DMS53 (cell line): ENCODE results near the gene EDEM1.
"Not testable (repeated sequence)": the region's sequence is repeated elsewhere in the genome, so short reads cannot be mapped to it uniquely, and the experiment has no call there.

Experiments
- DNase-seq: peaks from one replicate; lab custom pipeline; 2025; lab: John Stamatoyannopoulos, UW

Gene EDEM1

DNA sequence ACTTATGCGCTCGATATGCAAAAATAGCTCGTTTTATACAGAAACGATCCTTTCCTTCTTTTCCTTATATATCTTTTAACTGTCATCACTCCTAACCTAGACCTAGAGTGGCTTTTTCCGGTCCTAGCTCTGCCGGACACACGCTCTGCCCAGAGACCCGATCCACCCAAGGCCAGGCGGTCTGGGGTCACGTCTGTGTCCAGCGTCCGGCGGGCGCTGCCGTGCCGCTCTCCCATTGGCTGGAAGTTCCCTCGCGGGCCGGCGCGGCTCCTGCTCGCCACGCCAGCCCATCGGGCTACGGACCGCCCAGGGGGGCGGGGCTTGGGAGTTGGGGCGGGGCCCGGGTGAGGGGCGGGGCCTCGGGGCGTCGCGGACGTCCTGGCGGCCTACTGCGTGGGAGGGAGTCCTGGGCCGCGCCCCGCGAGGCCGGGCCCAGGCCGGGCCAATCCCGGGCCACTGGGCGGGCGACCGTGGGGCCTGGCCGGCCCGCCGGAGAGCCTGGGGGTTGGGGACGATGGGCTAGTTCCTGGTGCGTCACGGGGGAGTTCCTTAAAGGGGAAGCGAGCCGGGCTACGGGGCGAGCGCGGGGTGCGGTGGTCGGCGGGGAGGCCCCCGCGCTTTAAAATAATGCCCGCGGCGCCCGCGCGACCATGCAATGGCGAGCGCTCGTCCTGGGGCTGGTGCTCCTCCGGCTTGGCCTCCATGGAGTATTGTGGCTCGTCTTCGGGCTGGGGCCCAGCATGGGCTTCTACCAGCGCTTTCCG lies at the start of gene EDEM1:
EDEM1 (plus strand) TSS at position 552 of the 764 bp plus-strand sequence; CDS start at position 651, 99 bp downstream.
- peak; percentile 86 for DNase-seq

DNA sequence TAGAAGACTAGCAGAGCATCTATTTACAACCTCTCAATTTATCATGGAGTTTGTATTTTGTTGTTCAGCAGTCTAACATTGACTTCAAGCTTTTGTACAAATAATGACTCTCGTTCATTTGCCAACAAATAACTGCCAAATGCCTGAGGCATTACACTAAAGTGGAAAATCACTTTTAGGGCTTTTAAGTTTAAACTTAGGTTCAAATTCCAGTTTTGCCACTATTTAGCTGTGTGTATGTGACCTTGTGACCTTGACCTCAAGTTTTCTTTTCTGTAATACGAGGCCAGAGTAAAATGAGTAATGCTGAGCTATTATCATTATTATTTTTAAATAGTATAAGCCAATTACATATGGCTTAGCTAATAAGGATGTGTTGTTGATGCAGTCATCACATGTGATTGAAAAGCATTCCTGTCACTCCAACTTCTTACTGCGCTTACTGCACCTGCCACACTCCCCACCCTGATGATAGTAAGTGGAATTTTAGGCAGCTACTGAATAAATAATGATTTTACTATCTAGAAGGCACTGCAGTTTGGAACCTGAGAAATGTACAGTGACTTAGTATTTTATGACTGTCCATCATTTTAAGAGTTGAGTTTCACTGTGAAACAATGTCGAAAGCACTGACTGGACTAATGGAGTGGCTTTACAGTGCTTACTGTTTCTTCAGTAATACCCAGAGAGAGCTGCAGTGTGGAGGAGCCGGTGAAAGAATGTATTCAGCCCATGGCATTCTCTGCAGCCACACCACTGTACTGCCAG lies 49.1 kb upstream of the EDEM1 start:
- DNase-seq: no peak

DNA sequence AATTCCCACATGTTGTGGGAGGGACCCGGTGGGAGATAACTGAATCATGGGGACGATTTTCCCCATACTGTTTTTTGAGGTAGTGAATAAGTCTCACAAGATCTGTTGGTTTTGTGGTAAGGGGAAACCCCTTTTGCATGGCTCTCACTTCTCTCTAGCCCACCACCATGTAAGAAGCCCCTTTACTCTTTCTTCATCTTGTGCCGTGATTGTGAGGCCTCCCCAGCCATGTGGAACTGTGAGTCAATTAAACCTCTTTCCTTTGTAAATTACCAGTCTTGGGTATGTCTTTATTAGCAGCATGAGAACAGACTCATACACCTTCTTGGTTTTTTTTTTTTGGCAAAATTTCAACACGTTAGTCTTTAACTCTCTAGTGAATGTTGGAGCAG lies 47.3 kb upstream of the EDEM1 start:
- DNase-seq: no peak

DNA sequence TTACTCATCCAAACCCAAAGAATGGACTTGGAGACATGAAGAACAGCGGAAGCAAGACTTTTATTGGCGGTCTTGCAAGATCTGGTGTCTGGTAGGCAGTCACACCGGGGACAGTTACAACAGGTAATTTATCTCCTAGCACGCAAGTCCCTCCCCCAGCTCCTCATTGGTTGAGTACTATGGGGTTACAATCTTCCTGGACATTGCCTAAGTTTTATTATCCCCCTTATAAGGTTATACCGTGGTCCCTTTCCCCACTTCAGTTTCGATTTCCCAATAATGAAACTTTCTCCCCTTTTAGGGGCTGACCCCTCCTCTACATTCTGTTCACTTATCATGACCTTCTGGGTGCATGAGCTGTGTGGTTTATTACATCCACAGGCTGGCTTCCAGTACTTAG lies 46.7 kb upstream of the EDEM1 start:
- DNase-seq: no peak

DNA sequence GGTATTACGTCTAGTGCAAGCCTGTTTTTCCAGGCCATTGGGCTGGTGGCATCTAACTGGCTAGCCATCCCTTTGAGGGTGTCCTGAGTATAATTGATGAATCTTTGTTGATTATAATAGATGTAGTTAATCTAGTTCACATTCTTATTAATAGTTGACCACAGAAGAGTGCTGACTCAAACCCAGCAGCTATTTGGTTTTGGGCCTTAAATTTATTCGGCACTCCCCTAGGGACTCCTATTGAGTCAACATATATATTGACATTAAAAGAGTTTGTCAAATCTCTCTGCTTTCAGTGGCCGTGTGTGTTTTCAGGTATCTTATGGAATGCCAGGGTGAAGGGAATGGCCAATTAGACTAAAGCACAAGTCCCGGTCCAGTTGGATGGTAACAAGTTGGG lies 45.7 kb upstream of the EDEM1 start:
- no peak for DNase-seq

DNA sequence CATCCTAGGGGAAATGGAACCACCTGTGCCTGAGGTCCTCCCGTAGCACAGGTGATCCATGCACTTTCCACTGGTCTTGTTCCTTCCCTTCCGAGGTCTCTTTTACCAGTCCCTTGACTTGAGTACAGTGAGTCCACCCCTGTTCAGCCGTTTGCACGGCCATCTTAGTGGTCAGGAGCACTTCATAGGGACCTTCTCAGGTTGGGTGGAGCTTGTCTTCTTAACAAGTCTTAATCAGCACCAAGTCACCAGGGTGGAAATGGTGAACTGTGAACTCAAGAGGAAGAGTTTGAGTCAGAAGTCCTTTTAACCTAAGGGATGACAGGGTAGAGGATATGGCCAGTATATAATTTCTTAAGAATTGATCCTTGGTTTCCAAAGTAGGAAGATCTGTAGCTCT lies 44.0 kb upstream of the EDEM1 start:
- no peak for DNase-seq

DNA sequence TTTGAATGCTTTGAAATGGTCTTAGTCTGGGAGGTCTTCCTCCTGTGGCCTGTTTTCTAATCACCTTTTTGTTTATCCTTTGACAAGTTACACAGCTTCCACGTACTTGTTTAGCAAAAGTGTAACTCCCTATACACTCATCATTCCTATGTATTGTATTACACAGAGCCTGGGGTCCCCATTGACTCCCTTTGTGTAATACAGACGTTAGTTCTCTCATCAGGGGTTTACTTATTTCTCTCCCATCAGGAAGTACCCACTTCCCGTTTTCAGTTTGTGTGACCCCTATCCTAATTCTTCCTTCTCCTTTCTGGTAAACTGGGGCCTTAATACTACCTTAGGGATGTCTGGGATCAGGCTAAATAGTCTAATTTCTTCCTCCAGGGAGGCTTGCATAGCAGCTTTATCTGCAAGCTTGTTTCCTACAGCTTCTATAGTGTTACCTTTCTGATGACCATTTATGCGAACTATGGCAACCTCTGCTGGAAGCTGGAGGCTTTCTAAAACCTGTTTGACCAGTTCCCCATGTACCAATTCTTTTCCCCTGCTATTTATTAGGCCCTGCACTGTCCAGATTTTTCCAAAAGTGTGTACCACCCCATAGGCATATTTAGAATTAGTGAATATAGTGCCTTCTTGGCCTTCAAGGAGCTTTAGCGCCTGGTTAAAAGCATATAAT lies 43.1 kb upstream of the EDEM1 start:
- peak; percentile 56 for DNase-seq

DNA sequence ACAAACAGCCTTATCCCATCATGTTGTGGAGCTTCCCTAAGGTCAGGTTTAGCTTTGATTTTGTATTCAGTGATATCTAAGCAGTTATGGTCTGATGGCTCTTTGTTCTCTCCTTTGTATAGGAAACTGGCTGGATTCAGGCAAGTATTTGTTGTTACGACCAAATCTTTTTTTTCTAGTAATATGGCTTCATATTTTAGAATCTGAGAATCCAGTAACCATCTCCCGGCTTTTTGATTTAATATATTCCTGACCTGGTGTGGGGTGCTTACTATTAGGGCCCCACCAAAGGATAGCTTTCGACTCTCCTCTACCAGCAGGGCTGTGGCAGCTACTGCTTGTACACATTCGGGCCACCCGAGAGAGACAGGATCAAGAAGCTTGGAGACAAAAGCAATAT lies 42.4 kb upstream of the EDEM1 start:
- DNase-seq: no peak

DNA sequence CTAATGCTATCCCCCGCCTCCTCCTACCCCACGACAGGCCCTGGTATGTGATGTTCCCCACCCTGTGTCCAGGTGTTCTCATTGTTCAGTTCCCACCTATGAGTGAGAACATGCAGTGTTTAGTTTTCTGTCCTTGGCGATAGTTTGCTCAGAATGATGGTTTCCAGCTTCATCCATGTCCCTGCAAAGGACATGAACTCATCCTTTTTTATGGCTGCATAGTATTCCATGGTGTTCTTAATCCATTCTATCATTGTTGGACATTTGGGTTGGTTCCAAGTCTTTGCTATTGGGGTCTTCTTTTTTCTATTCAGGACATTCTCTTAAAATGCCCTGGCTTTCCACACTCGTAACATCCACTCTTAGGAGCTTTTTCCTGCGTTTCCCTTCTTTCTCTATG lies 40.4 kb upstream of the EDEM1 start:
- not testable (repeated sequence) for DNase-seq

DNA sequence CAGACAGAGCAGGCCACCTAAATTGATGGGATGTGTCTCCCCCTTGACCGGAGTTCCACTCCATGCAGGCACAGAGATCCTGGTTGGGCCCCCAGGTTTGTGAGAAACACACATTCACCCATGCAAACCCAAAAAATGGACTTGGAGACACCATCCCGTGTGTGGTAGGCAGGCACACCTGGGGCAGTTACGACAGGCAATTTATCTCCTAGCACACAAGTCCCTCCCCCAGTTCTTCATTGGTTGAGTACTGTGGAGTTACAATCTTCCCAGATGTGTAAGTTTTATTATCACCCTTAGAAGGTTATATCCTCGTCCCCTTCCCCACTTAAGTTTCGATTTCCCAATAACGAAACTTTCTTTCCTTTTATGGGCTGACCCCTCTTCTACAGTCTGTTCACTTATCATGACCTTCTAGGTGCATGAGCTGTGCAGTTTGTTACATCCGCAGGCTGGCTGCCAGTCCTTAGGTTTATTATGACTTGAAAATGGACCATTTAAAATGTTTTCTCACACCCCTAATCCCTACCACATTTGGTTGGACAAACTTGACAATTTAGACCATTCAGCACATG lies 38.1 kb upstream of the EDEM1 start:
- no peak for DNase-seq

DNA sequence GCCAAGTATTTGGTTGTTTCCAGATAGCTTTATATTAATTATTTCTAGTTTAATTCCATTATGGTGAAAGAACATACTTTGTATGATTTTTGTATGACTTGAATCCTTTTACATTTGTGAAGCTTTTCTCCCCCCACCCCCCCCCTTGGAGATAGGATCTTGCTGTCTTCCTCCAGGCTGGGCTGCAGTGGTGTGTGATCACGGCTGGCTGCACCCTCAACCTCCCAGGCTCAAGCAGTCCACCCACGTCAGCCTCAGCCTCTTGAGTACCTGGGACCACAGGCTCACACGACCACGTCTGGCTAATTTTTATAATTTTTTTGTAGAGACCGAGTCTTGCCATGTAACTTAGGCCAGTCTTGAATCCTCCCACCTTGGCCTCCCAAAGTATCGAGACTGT lies 35.9 kb upstream of the EDEM1 start:
- DNase-seq: no peak

DNA sequence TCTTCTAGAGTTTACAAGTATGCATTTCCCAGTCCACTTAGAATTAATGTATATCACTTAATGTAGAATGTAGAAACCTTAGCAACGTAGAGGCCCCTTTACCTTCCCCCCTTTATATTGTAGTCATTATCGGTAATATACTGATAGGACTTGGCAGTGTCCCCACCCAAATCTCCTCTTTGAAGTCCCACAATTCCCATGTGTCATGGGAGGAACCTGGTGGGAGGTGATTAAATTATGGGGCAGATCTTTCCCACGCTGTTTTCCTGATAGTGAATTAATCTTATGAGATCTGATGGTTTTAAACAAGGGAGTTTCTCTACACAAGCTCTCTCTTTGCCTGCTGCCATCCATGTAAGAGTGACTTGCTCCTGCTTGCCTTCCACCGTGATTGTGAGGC lies 34.4 kb upstream of the EDEM1 start:
- no peak for DNase-seq

DNA sequence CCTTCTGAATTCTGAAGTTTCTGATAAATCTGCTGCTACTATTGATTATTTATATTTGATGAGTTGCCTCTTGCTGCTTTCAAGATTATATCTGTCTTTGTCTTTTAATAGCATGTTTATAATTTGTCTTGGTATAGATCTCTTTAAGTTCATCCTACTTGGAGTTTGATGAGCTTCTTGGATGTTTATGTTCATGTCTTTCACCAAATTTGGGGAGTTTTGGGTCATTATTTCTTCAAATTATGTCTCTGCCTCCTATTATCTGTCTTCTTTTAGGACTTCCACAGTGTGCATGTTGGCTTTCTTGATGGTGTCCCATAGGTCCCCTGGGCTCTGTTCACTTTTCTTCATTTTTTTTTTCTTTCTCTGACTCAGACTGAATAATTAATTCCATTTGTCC lies 32.3 kb upstream of the EDEM1 start:
- no peak for DNase-seq

DNA sequence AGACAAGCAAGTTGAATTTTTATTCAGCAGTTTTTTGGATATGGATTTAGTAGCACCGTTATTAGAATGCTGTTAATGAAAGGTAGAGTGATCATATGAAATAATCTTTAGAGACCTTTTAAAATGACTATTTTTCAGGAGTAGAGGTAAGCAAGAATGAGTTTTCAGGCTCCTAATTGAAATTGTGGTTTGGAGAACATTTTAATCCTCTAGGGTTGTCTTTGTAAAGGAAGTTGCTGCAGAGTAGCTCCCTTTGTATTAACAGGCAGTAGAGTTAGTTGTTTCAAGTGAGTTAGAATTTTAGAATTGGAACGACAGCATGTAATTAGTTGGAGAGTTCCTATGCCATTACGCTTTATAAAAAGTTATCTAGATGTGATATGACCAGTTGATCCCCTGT lies 27.2 kb upstream of the EDEM1 start:
- no peak for DNase-seq

DNA sequence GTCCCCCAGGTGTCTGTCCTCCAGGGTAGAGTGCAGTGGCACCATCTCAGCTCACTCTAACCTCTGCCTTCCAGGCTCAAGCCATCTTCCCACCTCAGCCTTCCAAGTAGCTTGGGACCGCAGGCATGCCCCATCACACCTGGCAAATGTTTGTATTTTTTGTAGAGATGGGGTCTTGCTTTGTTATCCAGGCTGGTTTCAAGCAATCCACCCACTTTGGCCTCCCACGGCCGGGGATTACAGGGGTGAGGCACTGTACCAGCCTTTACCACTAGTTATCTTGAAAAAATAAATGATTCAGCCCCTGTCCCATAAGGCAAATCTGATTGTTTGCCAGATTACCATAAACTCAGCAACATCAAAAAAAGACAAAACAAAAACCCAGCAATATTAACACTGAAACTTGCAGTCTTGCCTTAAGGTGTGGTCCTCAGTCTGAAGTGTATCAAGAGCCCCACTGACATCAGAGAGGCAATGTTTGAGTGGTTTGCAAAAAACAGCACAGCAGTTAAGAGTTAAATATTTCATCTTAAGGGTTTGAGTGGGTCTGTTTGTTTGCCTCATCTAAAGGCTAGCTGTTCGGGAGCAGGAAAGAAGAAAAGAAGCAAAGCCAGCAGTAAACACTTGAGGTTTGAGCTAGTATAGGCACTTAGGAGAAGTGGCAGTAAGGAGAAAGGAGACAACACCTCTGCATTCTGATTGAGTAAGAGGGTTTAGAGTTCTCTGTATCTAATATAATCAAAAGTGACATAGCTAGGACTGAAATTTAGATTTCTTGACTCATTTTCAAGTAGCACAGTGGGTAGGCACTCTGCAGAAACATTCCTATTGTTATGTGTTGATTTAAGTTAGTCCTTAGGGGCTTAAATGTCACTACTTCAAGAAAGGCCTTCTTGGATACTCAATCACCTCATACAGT lies 26.3 kb upstream of the EDEM1 start:
- DNase-seq: peak; percentile 37

DNA sequence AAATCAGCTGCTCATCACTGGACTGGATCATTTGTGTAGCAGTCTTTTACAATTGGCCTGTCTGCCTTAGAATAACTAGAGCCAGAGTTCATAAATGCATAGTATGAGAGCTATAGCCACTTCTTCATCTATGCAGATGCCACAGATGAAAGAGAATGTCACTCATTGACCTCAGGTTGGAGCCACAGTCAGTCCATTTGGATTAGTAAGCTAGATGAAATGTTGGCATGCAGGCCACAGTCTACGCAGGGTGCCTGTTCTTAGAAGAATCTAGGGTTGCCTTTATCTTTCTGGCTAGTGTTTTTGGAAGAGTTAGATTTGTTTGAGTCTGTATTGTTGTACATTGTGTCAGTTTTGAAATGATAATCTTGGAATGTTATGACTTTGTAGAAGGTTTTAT lies 25.4 kb upstream of the EDEM1 start:
- no peak for DNase-seq

DNA sequence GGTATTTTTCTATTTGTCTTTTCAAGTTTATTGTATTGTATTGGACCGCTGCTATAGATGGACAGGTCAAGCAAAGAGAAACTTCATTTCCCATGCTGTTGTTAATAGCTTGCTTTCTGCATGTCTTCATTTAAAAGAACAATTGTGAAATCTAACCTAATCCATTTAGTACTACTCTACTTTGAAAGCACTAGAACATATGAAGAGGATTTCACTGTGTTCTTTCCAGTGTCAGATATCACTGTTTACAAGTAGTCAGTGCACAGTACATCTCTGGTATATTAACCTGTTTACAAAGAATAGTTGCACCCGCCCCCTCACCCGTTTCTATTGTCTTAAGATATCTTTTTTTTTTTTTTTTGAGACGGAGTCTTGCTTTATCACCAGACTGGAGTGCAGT lies 21.8 kb upstream of the EDEM1 start:
- DNase-seq: no peak

DNA sequence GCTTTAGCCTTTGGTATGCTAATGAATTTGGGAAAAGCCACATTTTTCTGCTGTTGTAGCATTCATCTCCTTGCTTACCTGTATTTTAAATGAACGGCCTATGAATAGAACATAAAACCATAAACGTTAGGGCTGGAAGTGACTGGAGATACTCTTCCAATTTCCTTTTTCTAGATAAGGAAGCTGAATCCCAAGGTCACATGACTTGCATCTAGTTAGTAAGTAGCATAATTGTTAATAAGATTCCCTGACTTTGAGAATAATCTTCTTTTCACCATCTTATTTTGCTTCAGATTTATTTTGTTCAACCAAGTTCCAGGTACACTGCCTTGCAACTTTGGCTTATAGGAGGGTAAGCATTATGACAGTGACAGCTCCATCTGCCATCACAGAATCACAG lies 20.7 kb upstream of the EDEM1 start:
- DNase-seq: no peak

DNA sequence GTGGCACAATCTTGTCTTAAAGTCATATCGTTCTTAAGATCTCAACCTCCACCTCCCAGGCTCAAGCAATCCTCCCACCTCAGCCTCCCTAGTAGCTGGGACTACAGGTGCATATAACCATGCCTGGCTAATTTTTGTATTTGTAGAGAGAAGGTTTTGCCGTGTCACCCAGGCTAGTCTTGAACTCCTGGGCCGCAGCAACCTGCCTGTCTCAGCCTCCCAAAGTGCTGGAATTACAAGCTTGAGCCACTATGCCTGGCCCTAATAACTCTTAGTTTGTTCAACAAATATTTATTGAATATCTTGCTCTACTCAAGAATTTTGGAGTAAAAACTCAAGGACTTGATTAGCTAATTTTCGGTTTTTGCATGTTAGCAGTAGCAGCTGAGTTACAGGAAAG lies 19.4 kb upstream of the EDEM1 start:
- no peak for DNase-seq

DNA sequence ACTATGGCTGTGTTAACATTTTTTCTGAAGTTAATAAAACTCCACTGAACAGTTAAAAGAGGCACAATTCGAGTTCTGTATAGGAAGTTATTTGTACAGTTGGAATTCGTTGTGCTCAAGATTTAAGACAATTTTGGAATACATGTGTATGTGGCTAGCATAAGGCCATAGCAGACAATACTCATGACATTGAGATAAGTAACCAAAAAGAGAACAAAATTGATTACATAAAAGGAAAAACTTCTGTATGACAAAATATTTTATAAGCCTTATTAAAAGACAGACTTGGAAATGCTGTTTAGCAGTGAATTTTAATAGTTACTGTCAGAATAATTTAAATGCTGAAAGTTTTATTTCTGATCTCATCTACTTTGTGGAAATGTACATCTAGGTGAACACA lies 17.7 kb upstream of the EDEM1 start:
- no peak for DNase-seq

DNA sequence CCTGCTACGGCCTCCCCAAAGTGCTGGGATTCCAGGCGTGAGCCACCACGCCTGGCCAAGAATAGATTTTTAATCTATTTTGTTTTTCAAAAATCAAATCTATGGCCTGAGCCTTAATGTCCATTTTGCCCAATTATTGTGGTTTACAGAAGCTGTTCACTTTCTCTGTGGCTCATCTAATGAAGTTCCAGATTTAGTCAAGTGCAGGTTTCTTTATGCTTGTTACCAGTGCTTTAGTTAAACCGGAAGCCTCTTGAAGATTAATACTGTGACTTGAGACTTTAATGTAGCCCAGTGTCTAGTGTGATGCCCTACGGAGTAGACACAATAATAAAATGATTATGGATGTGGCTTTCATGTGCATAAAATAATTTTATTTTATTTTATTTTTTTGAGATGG lies 16.5 kb upstream of the EDEM1 start:
- no peak for DNase-seq

DNA sequence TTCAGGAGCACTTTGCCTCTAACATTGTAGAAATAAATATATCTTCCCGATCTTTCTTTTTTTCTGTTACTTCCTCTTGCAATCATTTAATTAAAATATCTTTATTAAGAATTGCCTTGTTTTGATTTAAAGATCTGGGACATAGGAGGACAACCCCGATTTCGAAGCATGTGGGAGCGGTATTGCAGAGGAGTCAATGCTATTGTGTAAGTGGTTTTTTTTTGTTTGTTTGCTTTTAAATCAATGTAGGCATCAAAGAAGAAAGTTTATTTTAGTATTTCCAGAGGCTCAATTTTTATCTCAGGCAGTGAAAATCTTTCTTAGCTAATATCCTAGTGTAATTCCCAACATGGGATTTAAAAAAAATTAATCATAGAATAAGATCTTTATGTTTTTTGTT lies 15.5 kb upstream of the EDEM1 start:
- no peak for DNase-seq
